GM12878 (cell line): ENCODE data around the gene DCST1. TPM values are rescaled to one million over a fixed set of nuclear protein-coding genes. Genes with fewer than 3 reads are reported as not detected.

ENCODE experiments used
- ATAC-seq: fragments of 200-7000 bp; cut with Tn5 transposase; 3 replicates; pipeline ENCODE4 v1.9.1; 2020; ENCODE audit warnings: mild to moderate bottlenecking, moderate library complexity
- BruUV-seq: library from RNA; stranded (reverse); fragments of 400-500 nt; replicated peaks from 2 replicates; lab custom pipeline; 2021; lab: Mats Ljungman, UMichigan
- CTCF ChIA-PET: fragments of 300-600 bp; sonication (Branson Sonifier 250); formaldehyde crosslinking; extraction: SDS; loops from one replicate; lab custom pipeline; 2021; ENCODE audit warnings: inconsistent platforms; lab: Yijun Ruan, JAX
- POLR2A ChIA-PET: fragments of 350-600 bp; formaldehyde crosslinking; extraction: SDS; loops from one replicate; lab custom pipeline; 2021; ENCODE audit warnings: inconsistent platforms; lab: Charles Lee
- RAD21 ChIA-PET: fragments of 300-600 bp; sonication (Branson Sonifier 250); formaldehyde crosslinking; loops from one replicate; lab custom pipeline; 2023; ENCODE audit warnings: antibody characterized with exemption; ENCODE audit not compliant: unreplicated experiment; lab: Charles Lee
- SMC1A ChIA-PET: fragments of 300-600 bp; sonication (Branson Sonifier 250); formaldehyde crosslinking; loops from one replicate; lab custom pipeline; 2023; ENCODE audit not compliant: unreplicated experiment, uncharacterized antibody; lab: Charles Lee
- DNase-seq: peaks from one replicate; pipeline ENCODE4 v3.0.0-alpha.2; 2011; ENCODE audit warnings: low read depth, low spot score
- FAIRE-seq: peaks from 3 replicates; lab custom pipeline; 2011; peaks lifted over from hg19 to GRCh38; lab: Jason Lieb, UNC
- H2AFZ ChIP-seq: 2 replicates; pipeline ENCODE4 v1.6.0; 2011; ENCODE audit warnings: low read depth, low read length, control low read depth; ENCODE audit not compliant: control insufficient read depth
- H3K27ac ChIP-seq: 2 replicates; pipeline ENCODE4 v1.5.1; 2011; ENCODE audit warnings: control low read depth; ENCODE audit not compliant: control insufficient read depth, insufficient read depth
- H3K27me3 ChIP-seq, 2 experiments: replicated peaks in 1 of 2; 2 replicates each; pipeline versions ENCODE4 v1.6.0 to v1.6.1; 2011; ENCODE audit warnings: low read length in 1 of 2; ENCODE audit not compliant: control insufficient read depth in 2 of 2, insufficient read depth in 2 of 2
- H3K36me3 ChIP-seq, 2 experiments: 2 replicates each; pipeline ENCODE4 v1.5.1; 2011; ENCODE audit warnings: low read length in 1 of 2; ENCODE audit not compliant: control insufficient read depth in 2 of 2, insufficient read depth in 2 of 2
- H3K4me1 ChIP-seq: 2 replicates; pipeline ENCODE4 v1.6.1; 2011; ENCODE audit warnings: mild to moderate bottlenecking, low read length, moderate library complexity, mixed read lengths; ENCODE audit not compliant: control insufficient read depth, insufficient read depth
- H3K4me2 ChIP-seq: 2 replicates; pipeline ENCODE4 v1.6.0; 2011; ENCODE audit warnings: control low read depth; ENCODE audit not compliant: control insufficient read depth, insufficient read depth
- H3K4me3 ChIP-seq: fragments of 200-600 bp; sonication (generic); 2 replicates; pipeline ENCODE4 v1.5.1; 2016
- H3K79me2 ChIP-seq: 2 replicates; pipeline ENCODE4 v1.6.0; 2011; ENCODE audit warnings: low read length; ENCODE audit not compliant: control insufficient read depth, insufficient read depth
- H3K9ac ChIP-seq: 2 replicates; pipeline ENCODE4 v1.8.0; 2011; ENCODE audit warnings: low read length, control low read depth, mixed read lengths; ENCODE audit not compliant: control insufficient read depth, insufficient read depth
- H3K9me3 ChIP-seq: replicated peaks from 3 replicates; pipeline ENCODE4 v1.5.1; 2011; ENCODE audit warnings: mild to moderate bottlenecking, low read length; ENCODE audit not compliant: control insufficient read depth, insufficient read depth
- H4K20me1 ChIP-seq: 2 replicates; pipeline ENCODE4 v1.6.0; 2011; ENCODE audit not compliant: control insufficient read depth, insufficient read depth
- ASH2L ChIP-seq: fragments of 300-600, 200-600 bp; sonication (generic); IDR thresholded peaks from 2 replicates; pipeline ENCODE4 v1.6.1; 2017; ENCODE audit warnings: low read depth, mild to moderate bottlenecking, borderline replicate concordance
- CBFB ChIP-seq: IDR thresholded peaks from 2 replicates; pipeline ENCODE4 v1.6.1; 2016; ENCODE audit warnings: antibody characterized with exemption, low read depth
- CEBPB ChIP-seq, 2 experiments: fragments of 150-350 bp in 1 of 2; IDR thresholded peaks; 2 replicates each; pipeline ENCODE4 v1.6.1; 2012 to 2014; ENCODE audit warnings: low read depth in 2 of 2, low read length in 2 of 2, borderline replicate concordance in 1 of 2, inconsistent platforms in 1 of 2
- ETV6 ChIP-seq, 2 experiments: fragments of 450-650 bp in 1 of 2; IDR thresholded peaks in 1 of 2; conservative IDR thresholded peaks in 1 of 2; 2 replicates each; pipeline ENCODE4 v1.6.1; 2014; ENCODE audit warnings: antibody characterized with exemption in 1 of 2, borderline replicate concordance in 1 of 2, low read depth in 1 of 2, mild to moderate bottlenecking in 1 of 2, moderate library complexity in 1 of 2
- HDAC6 ChIP-seq: fragments of 200-600 bp; sonication (generic); IDR thresholded peaks from one replicate; pipeline ENCODE4 v1.8.0; 2017; ENCODE audit warnings: antibody characterized with exemption; ENCODE audit not compliant: unreplicated experiment
- KAT2A ChIP-seq: conservative IDR thresholded peaks from 2 replicates; pipeline ENCODE4 v1.6.1; 2011; ENCODE audit warnings: low read depth, low read length; ENCODE audit not compliant: control insufficient read depth
- NR2C2 ChIP-seq: IDR thresholded peaks from 2 replicates; pipeline ENCODE4 v1.6.1; 2011; ENCODE audit warnings: borderline replicate concordance, low read depth; ENCODE audit not compliant: control insufficient read depth, insufficient read length
- PAX8 ChIP-seq: fragments of 450-650 bp; IDR thresholded peaks from 2 replicates; pipeline ENCODE4 v1.6.1; 2017; ENCODE audit warnings: mild to moderate bottlenecking, moderate library complexity
- POLR2A ChIP-seq: IDR thresholded peaks from 2 replicates; pipeline ENCODE4 v1.6.1; 2011; ENCODE audit warnings: low read depth, mild to moderate bottlenecking, low read length
- RUNX3 ChIP-seq: IDR thresholded peaks from 2 replicates; pipeline ENCODE4 v1.6.1; 2012; ENCODE audit warnings: low read length, inconsistent platforms
- SIN3A ChIP-seq: IDR thresholded peaks from 2 replicates; pipeline ENCODE4 v1.6.1; 2012; ENCODE audit warnings: low read depth, low read length, improper control_type of control experiment
- STAT1 ChIP-seq: fragments of 450-650 bp; conservative IDR thresholded peaks from 2 replicates; pipeline ENCODE4 v1.6.1; 2014; ENCODE audit warnings: antibody characterized with exemption, mild to moderate bottlenecking
- SUPT20H ChIP-seq: IDR thresholded peaks from 2 replicates; pipeline ENCODE4 v1.6.1; 2011; ENCODE audit warnings: low read depth, mild to moderate bottlenecking, low read length, moderate library complexity, borderline replicate concordance; ENCODE audit not compliant: control insufficient read depth
- ZSCAN29 ChIP-seq: fragments of 450-650 bp; IDR thresholded peaks from 2 replicates; pipeline ENCODE4 v1.6.1; 2017; ENCODE audit warnings: mild to moderate bottlenecking, moderate library complexity
- ZZZ3 ChIP-seq: IDR thresholded peaks from 2 replicates; pipeline ENCODE4 v1.6.1; 2011; ENCODE audit warnings: low read depth; ENCODE audit not compliant: control insufficient read depth, insufficient read length
- WGBS: methylation state at CpG from one replicate; pipeline ENCODE4 v1.1.6; 2016; ENCODE audit warnings: low lambda C conversion rate; ENCODE audit not compliant: insufficient replicate concordance, insufficient coverage; ENCODE audit errors: missing lambda C conversion rate; 5-methylcytosine and 5-hydroxymethylcytosine counted together
- in situ Hi-C: fragments of 300-500 bp; cut with MboI; formaldehyde crosslinking; loops from 9 replicates; pipeline ENCODE4 v1.14.3; 2018; ENCODE audit warnings: mixed read lengths
- intact Hi-C: fragments of 100-400 bp; cut with micrococcal nuclease; formaldehyde crosslinking; loops from one replicate; pipeline ENCODE4 v1.14.2; 2022; ENCODE audit not compliant: unreplicated experiment
- polyA plus RNA-seq, 11 experiments: library from polyadenylated mRNA; depleted of rRNA in 4 of 11; unstranded in 6 of 11; stranded (reverse) in 5 of 11; fragments of >200 nt; fragmentation: Nextera tagmentation in 4 of 11; fragmentation: Illumina TruSeq in 1 of 11; extraction: Ambion mirVana in 4 of 11; extraction: Trizol in 1 of 11; gene quantifications; 1 replicate in 1 of 11; 2 replicates in 10 of 11; pipeline versions ENCODE4 v1.2.1 to v1.2.3, GENCODE V29; 2011 to 2016; ENCODE audit warnings: inconsistent platforms in 2 of 11, missing spikeins in 2 of 11, low read depth in 1 of 11
- total RNA-seq, 4 experiments: library from RNA; depleted of rRNA in 3 of 4; stranded (reverse); fragments of >200 nt in 3 of 4; fragmentation: Illumina TruSeq in 1 of 4; extraction: Trizol in 1 of 4; gene quantifications; 2 replicates each; pipeline versions ENCODE4 v1.2.1 to v1.2.3, GENCODE V29; 2013 to 2021
- TF ChIP-seq, protein P1 (sequence below): fragments of 450-650 bp; IDR thresholded peaks from 2 replicates; pipeline ENCODE4 v1.6.1; 2014; ENCODE audit warnings: mild to moderate bottlenecking
- TF ChIP-seq, protein P2 (sequence below): fragments of 450-650 bp; IDR thresholded peaks from 2 replicates; pipeline ENCODE4 v1.6.1; 2017; ENCODE audit warnings: mild to moderate bottlenecking, moderate library complexity

The DCST1 gene
- total and polyA plus RNA-seq, 10 of the 15 experiments (the other 5 are each of a cell fraction or from before 2014, with no cell fraction given): not detected

DNA sequence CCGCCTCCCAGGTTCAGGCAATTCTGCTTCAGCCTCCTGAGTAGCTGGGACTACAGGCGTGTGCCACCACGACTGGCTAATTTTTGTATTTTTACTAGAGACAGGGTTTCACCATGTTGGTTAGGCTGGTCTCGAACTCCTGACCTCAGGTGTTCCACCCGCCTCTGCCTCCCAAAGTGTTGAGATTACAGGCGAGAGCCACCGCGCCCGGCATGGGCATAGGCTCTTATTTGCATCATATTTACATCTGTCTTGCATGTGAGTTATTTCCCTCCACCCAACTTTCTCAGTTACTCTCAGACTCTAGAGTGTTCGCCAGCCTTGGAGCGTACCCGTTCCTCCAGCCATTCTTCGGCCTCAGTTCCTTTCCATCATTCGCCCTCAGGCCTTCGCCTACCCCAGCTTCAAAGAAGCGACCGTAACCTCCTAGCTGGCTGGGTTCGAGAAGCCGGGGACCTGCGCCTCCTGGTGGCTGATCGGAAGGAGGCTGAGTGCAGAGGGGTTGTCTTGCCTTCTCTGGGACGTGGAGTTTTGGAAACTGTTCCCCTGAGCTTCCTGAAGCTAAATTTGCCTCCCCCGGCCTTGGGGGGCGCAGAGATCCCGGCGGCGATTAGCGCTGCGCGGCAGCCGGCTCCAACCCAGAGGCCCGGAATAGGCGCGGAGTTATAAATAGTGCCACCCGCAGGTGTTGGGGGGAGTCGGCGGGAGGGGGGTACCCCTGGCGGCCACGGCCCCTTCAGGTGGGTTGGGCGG lies 34.6 kb upstream of the DCST1 start:
- intact Hi-C loops (loop anchor here (1.0 to 2.0 kb wide), 3 partner anchors 16 to 330 kb away; partner anchors contain the start of genes CKS1B and FLAD1), in situ Hi-C loops (no loop called here)
- ChIA-PET POLR2A (interaction anchor here (0.6 to 3.4 kb wide), 13 partner anchors 13 to 443 kb away, joined by 3 to 36 read pairs (median 5); partner anchors contain the start of genes CKS1B, FLAD1, PBXIP1 and PYGO2), CTCF (interaction anchor here (0.6 to 11.0 kb wide), 26 partner anchors 9 to 518 kb away, joined by 3 to 226 read pairs (median 4); partner anchors contain the start of genes CKS1B, FLAD1, KCNN3 and KRTCAP2), RAD21 (interaction anchor here (0.7 to 3.0 kb wide), 24 partner anchors 11 to 520 kb away, joined by 3 to 24 read pairs (median 4); partner anchors contain the start of genes ADAM15, FLAD1, PBXIP1 and PMVK), SMC1A (interaction anchor here (0.6 to 8.1 kb wide), 14 partner anchors 9 to 329 kb away, joined by 3 to 69 read pairs (median 4); partner anchors contain the start of genes CKS1B, FLAD1, PBXIP1 and PYGO2)
- WGBS: 3% methylated on average over 39 of the region's 40 CpGs
- Histone ChIP-seq H3K36me3 (no peaks in the 10 kb centered on the region), H3K4me3 (peak overlapping the region; percentile 89), H3K4me1 (peaks cover 12% of the 10 kb centered on the region), H3K27me3 (no peaks in the 10 kb centered on the region), H3K9me3 (no peaks in the 10 kb centered on the region), H4K20me1 (no peaks in the 10 kb centered on the region), H3K9ac (peak overlapping the region; percentile 67), H3K79me2 (peaks cover 18% of the 10 kb centered on the region), H3K27ac (peak overlapping the region; percentile 74), H2AFZ (peak overlapping the region; percentile 81), H3K4me2 (peak overlapping the region; percentile 94)
- DNase-seq (peak; percentile 58), FAIRE-seq (peak; percentile 91), ATAC-seq (peak; percentile 33)
- no TSS peak for BruUV-seq
- TF ChIP-seq CBFB (peak; percentile 70; the same call in 1 of the 2 replicates), SUPT20H (no peak), SIN3A (no peak), CEBPB (IDR thresholded peaks at IDR 0.05; ENCODE audit: borderline replicate concordance in 1 of 2, low read depth in 2 of 2, low read length in 2 of 2) (no peak), HDAC6 (no peak), PAX8 (no peak), ZZZ3 (no peak), ZSCAN29 (no peak), ASH2L (no peak), ETV6 (conservative IDR thresholded peaks at IDR 0.05 in 1 of 2, IDR thresholded peaks at IDR 0.05 in 1 of 2; ENCODE audit: borderline replicate concordance in 1 of 2, low read depth in 1 of 2) (0 out of 4 replicates have a peak, but pooled peaks of 1 of the 2 experiments have one; percentile 8), STAT1 (no peak), NR2C2 (no peak), KAT2A (no peak), RUNX3 (no peak), POLR2A (peak; percentile 62)
- TF ChIP-seq, protein P1, sequence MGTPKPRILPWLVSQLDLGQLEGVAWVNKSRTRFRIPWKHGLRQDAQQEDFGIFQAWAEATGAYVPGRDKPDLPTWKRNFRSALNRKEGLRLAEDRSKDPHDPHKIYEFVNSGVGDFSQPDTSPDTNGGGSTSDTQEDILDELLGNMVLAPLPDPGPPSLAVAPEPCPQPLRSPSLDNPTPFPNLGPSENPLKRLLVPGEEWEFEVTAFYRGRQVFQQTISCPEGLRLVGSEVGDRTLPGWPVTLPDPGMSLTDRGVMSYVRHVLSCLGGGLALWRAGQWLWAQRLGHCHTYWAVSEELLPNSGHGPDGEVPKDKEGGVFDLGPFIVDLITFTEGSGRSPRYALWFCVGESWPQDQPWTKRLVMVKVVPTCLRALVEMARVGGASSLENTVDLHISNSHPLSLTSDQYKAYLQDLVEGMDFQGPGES: no peak
- TF ChIP-seq, protein P2, sequence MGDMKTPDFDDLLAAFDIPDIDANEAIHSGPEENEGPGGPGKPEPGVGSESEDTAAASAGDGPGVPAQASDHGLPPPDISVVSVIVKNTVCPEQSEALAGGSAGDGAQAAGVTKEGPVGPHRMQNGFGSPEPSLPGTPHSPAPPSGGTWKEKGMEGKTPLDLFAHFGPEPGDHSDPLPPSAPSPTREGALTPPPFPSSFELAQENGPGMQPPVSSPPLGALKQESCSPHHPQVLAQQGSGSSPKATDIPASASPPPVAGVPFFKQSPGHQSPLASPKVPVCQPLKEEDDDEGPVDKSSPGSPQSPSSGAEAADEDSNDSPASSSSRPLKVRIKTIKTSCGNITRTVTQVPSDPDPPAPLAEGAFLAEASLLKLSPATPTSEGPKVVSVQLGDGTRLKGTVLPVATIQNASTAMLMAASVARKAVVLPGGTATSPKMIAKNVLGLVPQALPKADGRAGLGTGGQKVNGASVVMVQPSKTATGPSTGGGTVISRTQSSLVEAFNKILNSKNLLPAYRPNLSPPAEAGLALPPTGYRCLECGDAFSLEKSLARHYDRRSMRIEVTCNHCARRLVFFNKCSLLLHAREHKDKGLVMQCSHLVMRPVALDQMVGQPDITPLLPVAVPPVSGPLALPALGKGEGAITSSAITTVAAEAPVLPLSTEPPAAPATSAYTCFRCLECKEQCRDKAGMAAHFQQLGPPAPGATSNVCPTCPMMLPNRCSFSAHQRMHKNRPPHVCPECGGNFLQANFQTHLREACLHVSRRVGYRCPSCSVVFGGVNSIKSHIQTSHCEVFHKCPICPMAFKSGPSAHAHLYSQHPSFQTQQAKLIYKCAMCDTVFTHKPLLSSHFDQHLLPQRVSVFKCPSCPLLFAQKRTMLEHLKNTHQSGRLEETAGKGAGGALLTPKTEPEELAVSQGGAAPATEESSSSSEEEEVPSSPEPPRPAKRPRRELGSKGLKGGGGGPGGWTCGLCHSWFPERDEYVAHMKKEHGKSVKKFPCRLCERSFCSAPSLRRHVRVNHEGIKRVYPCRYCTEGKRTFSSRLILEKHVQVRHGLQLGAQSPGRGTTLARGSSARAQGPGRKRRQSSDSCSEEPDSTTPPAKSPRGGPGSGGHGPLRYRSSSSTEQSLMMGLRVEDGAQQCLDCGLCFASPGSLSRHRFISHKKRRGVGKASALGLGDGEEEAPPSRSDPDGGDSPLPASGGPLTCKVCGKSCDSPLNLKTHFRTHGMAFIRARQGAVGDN: no peak
